ENCODE data around the gene MAP2K6.

The MAP2K6 gene

DNA sequence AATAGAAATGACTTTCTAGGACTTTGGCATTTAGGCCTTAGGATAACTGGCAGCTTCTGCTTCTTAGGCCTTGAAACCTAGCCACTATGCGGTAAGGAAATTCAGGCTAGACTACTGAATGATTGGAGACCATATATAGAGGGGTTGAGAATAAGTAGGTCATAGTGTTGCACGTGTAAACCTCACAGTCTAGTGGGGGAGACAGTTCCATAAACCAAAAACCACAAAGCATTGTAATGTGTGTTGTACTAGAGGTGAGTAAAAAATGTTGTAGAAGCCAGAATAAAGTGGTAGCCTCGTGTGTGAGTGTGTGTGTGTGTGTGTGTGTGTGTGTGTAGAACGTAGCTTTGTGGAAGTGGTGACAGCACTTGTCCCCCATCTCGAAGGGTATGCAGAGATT lies 188.5 kb downstream of the MAP2K6 start:
- Mint-ChIP-seq H3K9me3 (ENCODE audit: low read depth) (no peaks in the 10 kb centered on the region), H3K4me1 (ENCODE audit: low read depth) (peaks cover 12% of the 10 kb centered on the region), H3K27ac (no peak overlapping the region), H3K36me3 (no peaks in the 10 kb centered on the region), H3K4me3 (no peak overlapping the region), H3K27me3 (no peaks in the 10 kb centered on the region)
